Measurements from ENCODE around the gene GNA15. TPM values are rescaled to one million over a fixed set of nuclear protein-coding genes. Genes with fewer than 3 reads are reported as not detected.
"Not testable (repeated sequence)": the region's sequence is repeated elsewhere in the genome, so short reads cannot be mapped to it uniquely, and the experiment has no call there.

The GNA15 gene, protein sequence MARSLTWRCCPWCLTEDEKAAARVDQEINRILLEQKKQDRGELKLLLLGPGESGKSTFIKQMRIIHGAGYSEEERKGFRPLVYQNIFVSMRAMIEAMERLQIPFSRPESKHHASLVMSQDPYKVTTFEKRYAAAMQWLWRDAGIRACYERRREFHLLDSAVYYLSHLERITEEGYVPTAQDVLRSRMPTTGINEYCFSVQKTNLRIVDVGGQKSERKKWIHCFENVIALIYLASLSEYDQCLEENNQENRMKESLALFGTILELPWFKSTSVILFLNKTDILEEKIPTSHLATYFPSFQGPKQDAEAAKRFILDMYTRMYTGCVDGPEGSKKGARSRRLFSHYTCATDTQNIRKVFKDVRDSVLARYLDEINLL
- total RNA-seq (ENCODE audit: insufficient read depth, low replicate concordance) = 20.5 TPM

DNA sequence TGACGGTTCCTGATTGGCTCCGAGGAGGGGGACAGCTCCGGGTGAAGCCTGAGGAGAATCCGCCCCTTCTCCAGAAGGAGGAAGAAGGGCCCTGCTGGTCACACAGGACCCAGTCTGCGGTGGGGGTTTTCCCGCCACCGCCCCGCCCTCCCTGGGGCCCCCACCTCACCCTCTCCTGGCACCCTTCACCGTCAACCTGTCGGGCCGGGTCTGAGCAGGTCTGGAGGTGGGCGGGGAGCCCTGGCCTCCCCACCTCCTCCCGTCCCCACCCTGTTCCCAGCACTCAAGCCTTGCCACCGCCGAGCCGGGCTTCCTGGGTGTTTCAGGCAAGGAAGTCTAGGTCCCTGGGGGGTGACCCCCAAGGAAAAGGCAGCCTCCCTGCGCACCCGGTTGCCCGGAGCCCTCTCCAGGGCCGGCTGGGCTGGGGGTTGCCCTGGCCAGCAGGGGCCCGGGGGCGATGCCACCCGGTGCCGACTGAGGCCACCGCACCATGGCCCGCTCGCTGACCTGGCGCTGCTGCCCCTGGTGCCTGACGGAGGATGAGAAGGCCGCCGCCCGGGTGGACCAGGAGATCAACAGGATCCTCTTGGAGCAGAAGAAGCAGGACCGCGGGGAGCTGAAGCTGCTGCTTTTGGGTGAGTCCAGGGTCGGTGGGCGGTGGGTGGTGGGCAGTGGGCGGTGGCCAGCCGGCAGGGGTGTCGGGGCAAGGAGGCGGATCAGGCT is at the start of gene GNA15:
GNA15 (plus strand) TSS at position 73 of the 723 bp plus-strand sequence; CDS start at position 491, 418 bp downstream.
- DNase-seq (ENCODE audit: low spot score) = no peak

DNA sequence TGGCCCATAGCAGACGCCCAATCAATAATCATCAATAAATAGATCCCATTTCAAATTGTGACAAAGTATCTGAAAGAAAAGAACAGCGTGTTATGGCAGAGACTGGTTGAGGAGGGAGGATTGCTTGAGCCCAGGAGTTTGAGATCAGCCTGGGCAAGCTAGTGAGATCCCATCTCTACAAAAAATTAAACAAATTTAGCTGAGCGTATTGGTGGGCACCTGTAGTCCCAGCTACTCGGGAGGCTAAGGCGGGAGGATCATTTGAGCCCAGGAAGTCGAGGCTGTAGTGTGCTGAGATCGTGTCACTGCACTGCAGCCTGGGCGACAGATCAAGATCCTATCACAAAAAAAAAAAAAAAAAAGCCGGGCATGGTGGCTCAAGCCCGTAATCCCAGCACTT is 48.1 kb upstream of the GNA15 start:
- no peak for DNase-seq (ENCODE audit: low spot score)

DNA sequence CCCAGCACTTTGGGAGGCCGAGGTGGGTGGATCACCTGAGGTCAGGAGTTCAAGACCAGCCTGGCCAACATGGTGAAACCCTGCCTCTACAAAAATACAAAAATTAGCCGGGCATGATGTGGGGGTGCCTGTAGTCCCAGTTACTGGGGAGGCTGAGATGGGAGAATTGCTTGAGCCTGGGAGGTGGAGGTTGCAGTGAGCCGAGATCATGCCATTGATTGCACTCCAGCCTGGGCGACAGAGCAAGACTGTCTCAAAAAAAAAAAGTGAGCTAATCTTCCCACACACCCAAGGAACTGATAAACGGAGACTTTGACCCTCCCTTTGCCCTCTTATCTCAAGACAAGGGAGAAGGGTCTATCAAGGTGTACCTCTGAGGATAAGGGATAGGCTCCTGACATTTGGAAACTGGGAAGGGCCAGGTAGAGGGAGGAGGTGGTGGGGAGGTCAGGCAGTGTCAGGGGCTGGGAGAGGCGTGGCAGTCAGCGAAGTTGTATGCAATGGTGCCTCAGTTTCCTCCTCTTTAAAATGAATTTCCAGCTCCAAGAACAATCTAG is 46.5 kb upstream of the GNA15 start:
- DNase-seq (ENCODE audit: low spot score) = not testable (repeated sequence)

DNA sequence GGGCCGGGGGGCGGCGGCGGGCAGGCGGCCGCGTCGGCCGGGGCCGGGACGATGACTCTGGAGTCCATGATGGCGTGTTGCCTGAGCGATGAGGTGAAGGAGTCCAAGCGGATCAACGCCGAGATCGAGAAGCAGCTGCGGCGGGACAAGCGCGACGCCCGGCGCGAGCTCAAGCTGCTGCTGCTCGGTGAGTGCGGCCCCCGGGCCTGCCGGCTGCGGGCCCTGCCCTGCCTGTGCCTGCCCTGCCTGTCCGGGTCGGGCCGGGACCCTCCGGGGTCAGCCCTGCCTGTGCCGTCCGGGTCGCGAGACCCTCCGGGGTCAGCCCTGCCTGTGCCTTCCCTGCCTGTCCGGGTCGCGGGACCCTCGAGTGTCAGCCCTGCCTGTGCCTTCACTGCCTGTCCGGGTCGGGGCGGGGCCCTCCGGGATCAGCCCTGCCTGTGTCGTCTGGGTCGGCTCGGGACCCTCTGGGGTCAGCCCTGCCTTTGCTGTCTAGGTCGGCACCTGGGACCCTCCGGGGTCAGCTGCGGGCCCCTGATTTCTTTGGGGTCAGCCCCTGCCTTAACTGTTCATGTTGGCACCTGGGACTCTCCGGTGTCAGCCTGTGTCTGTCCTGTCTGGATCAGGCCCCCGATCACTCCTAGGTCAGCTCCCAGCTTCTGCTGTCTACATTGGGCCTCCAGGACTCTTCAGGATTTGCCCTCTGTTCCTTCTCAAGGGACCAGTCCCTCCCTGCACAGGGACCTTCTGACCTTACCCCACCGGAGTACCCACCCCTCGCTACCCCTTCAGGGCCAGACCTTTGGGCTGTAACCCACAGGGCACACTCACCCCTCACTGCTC is 41.0 kb upstream of the GNA15 start:
- no peak for DNase-seq (ENCODE audit: low spot score)

DNA sequence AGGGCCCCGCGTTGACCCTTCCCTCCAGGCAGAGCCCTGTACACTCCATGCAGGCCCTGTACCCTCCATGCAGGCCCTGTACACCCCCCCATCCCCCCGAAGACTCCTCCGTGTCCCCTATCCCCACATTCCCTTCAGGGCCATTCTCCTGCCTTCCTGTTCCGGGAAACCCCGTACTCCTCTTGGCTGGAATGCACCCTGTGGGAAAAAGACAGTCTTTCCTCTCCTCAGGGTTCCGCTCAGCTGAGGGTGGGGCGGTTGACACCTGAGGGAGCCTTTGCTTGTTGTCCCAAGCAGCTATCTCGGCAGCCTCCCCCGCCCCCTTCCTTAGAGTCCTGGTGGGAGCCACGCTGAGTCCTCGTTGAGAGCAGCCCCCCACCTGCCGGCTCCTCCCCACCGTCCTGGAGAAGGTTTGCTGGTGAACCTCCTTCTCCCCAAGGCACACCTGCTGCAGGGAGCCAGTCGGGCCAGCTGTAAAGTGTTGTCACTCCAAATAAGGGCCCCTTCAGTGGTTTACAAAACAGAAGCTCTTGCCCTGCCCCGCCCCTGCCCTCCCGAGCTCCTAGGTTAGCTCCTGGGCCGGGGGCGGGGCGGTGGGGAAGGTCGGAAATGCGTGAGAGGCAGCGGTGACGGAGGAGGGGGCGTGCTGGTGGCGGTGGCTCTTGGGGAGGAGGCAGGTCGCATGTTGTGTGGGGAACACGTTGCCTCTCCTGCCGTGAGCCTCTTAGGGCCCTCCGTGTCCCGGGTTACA is 40.2 kb upstream of the GNA15 start:
- no peak for DNase-seq (ENCODE audit: low spot score)

DNA sequence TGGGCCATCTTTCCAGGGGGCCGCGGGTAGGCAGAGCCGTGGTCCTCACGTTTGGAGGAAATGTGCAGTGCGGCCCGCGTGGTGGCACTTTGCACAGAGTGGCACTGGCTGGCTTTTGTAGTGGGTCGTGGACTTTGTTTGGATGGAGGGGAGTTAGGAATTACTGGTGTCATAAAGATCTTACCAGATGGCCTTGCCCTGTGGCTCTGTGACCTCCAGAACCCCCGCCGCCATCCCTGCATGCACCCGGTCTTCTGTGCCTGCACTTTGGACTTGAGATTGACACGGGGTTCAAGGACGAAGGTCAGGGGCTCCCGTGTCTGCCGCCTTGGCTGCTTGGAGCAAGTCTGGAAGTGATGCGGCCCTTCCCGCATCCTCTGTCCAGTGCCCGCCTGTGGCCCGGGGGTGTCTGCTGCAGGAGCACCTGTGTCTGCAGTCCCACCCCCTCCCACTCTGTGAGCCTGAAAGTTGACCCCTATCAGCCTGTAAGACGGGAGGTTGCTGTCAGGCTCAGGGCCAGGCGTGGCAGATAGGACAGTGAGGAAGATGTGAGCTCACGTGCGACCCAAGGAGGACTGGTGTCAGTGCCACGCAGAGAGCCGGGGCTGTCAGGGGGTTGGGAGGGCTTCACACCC is 39.4 kb upstream of the GNA15 start:
- no peak for DNase-seq (ENCODE audit: low spot score)

DNA sequence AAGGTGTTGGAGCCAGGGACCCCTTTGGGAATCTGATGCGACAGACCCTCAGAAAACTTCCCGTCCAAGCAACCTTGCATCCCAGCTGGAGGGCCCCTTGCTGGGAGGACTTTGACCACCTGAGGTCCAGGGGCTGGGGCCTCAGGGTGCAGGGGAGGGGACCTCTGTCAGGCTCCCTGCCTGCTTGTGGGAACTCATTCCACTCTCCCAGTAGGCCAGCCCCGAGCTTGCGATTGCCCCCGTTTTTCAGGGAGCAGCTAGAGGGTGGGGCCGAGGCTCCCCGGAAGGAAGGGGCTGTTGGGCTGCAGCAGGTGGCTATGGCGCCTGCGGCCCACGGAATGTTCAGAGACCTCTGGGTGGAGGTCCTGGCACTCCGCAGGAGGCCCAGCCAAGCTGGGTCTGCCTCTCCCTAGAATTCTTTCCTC is 38.9 kb upstream of the GNA15 start:
- no peak for DNase-seq (ENCODE audit: low spot score)

DNA sequence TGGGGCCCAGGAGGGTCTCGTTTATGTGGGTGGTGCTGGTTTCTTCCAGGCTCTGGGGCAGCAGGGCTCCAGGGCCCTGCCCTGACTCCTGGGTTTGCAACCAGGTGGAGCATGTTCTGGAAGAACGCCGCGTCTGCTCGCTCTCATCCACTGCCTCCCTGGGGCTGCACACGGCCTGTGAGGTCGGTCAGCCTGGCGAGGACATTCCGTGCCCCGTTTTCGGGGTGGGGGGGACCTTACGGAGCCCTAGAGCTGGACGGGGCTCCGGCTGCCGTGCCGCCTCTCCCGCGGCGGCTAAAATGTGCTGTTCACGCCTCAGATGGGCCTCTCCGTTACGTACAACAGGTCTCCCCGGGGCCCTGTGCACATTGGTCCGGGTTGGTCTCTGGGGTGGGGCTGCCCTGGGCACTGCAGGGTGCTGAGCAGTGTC is 38.4 kb upstream of the GNA15 start:
- no peak for DNase-seq (ENCODE audit: low spot score)

DNA sequence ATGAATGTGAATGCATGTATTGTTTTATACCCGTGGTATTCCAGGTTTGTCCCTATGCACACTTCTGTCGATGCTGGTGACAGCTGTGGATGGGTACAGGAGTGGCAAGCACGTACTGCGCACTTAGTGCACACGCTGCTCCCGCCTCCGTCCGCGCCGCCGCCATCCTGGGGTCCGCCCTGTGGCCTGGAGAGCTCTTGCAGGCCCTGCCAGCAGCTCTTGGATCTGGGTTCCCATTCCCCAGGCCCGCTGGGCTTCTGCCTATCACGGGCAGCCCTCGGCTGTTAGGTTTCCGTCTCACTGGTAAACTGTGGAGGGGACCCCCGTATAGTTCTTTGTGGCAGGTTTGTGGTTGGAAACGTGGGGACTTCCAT is 37.7 kb upstream of the GNA15 start:
- no peak for DNase-seq (ENCODE audit: low spot score)

DNA sequence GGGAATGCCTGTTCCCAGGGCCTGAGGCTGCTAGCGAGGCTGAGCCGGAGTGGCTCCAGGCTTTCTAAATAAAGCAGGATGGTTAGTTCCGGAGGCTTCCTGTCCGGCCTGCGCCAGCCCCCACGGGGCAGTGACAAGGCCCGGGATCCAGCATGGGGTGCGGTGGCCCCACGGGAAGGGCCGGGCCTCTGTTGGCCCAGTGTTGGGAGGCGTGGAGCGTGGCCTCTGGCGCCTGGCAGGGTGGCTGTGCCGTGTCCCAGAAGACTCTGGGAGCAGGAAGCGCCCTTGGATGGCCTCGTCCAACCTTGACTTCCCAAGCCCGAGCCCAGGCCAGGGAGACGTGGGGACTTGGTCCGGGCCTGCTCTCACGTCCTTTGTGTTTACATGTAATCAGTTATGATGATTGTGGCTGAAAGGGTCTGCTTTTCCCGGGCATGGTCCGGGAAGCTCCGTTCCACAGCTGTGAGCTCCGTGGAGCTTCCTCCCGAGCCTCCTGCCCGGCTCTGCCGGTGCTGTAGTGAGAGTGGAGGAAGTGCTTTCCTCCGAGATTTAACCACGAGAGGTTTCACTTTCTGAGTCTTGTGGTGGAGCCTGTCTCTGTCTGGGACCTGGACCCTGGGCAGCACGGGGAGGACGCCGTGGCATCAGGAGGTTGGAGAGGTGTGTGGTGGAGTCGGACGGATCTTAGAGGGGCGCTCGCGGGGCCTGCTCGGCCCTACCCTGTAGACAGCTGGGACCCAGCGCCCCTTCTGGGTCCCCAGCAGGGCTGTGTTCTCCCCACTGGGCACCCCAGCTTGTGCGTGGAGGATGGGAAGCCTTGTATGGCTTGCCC is 37.1 kb upstream of the GNA15 start:
- DNase-seq (ENCODE audit: low spot score) = no peak

DNA sequence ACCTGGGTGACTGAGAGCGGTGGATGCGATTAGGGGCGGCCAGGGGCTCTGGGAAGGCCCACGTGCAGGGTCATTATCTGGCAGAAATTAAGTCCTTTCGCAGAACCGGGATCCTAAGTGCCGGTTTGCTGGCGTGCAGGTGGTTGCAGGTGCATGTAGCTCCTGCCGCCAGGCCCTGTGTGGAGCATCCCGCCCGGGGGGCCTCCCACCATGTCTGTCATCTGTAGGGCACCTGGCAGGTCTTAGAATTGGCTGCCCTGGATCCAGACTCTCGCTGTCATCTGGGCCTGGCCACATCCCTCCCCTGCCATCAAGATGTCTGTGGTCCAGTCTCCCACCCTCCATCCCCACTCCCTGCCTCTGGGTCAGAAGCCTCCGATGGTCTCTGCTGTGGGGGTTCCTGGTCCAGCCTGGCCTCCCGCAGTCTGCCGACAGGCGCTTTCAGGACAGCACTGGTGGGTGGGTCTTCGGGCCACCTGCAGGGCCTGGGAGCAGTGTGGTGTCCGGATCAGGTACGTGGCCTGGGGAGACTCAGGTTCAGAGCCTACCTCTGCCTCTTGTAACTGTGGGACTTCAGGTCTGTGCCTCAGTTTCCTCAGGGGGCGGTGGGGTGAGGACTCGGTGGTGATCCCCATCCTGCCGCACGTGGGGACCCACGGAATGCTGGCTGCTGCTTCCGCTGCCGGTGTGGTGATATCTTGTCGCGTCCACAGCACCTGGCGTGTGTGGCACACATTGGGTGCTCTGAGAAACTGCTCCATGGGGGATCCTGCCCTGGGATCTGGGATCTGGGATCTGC is 36.3 kb upstream of the GNA15 start:
- DNase-seq (ENCODE audit: low spot score) = no peak

DNA sequence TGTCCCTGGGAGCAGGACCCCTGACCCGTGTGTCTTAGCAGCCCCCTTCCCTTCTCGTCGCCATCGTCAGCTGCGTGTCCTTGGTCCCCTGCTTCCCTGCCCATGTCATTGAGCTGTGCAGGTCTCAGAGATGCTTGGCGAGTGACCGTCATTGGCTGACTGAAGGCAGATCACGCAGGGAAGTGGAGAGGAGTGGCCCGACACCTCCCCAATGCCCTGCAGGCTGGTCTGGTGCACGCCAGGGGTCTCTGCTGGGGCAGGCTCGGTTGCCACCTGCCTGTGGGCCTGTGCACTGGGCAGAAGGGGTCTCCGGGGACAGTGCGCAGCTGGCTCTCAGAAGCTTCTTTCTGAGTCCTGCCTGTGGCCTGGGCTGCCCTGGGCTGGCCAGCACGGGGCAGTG is 35.5 kb upstream of the GNA15 start:
- no peak for DNase-seq (ENCODE audit: low spot score)

DNA sequence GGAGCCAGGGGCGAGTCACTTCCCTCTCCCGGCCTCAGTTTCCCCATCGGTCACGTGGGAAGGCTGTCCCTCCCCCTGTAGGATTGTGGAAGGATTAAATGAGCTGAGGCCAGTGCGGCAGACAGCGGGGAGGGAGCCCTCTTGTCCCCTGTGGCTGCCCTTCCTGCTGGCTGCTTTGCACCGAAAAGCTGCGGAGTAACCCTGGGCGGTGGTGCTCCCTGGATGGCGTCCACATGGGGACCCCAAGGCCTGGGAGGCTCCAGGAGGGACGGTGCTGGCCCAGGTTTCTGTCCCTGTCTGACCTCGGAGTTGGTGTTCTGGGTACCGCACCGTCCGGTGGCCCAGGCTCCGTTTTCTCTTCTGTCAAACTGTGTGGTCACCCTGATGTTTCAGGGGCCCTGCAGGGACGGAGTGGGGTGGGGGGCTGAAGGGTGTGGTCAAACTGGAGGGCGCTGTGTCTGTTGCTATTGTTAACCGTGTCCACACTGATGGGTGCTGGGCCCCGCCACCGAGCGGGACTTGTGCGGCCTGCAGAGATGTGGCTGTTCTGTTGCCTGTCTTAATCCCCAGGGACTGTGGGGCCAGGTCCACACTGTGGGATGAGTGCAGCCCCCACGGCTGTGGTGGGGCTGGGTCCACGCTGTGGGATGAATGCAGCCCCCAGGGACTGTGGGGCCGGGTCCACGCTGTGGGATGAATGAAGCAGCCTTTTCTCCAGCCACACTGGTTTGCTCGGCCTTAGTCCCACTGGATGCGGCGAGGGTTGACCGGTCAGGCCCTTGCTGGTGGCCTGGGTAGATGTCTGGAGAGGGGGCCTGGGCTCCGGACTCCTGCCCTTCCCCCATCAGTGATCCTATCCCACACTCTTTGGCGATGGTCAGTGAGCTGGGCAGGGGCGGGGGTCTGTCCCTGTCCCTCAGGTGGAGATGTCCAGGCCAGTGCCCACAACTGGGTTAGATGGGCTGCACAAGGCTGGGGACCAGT is 34.8 kb upstream of the GNA15 start:
- DNase-seq (ENCODE audit: low spot score) = no peak

DNA sequence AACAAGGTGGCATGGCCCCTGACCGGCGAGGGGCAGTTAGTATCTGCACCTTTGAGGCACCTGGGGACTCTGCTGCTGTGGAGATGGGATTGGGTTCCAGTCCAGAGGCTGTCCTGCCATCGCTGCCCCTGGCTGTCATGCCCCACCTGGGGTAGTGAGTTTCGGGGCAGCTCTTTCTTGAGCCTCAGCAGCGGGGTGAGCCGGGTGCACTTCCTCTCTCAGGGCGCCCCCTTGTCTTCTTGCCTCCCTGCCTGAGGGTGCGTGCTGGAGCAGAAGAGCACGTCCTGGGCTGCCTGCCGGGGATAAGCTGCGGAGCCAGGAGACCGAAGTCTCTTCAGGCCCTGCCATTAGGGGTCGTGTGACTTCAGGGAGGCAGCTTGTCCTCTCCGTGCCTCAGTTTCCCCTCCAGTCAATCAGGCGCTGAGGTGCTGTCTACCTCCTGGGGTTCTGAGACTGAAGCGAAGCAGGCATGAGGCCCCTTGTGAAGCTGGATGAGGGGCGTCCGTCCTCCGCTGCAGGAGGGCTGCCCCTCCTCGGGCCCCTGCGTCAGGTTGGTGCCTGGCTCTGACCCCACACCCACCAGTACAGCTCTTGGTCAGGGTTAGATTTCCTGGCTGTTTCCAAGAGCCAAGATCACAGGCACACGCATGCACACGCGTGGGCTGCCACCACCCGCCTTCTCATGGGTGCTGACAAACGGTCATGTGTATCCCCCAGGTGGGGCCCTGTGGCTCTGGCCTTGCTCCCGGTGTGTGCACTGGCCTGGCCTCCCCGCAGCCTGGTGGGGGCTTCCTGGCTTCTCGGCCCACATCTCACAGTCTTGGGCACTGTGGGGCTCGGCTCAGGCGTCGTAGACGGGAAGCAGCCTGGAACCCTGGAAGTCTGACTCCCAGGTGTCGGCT is 33.3 kb upstream of the GNA15 start:
- DNase-seq (ENCODE audit: low spot score) = no peak

DNA sequence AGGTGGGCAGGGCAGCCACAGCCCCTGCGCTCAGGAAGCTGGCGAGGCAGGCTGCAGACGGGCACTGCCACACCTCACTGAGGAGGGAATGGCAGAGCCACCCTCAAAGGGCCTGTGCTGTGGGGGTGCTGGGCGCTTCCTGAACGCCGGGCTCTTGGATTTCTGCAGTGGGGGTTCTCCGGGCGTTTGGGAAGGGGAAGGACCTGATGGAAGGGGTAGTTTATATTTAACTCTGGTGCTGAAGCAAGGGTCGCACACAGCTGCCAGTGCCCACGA is 31.2 kb upstream of the GNA15 start:
- DNase-seq (ENCODE audit: low spot score) = no peak

DNA sequence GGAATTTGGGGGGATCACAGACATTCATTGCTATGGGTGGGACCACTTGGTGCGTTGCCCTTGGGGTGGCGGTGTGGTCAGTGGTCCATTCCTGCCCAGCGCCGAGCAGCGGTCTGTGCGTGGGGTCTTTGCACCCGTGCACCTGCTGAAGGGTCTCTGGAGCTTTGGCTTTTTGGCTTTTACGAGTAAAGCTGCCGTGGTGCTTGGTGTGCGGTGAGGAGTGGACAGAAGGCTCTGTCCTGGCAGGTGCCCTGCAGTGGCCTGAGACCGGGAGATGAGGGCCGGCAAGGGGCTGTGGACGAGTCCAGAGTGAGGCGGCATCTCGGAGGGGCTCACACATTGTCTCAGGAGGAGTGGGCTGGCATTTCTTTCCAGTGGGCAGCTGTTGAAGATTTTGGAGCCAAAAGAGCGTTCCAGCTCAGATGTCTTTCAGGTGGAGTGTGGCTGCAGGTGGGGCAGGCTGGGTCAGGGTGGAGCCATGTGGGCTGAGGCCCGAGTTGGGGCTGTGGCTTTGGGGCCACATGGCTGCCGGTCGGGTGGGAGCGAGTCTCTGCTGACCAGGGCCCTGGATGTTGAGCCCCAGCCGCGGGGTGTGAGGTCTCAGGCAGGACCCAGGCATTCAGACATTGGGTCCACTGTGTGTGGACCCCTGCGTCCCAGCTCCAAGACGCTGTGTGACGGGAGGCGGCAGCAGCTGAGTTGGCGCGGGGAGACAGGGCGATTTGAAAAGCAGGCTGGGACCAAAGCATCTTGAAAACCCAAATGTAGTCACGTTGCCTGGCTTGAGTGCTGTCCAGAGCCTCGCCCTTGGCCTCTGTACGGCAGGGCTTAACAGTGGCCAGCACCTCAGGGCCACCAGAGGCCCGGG is 30.0 kb upstream of the GNA15 start:
- DNase-seq (ENCODE audit: low spot score) = no peak

All from umbilical cord (tissue), 2 donors.